Heart right ventricle (tissue), 16 donors: ENCODE measurements around the gene C2CD3. TPM values are rescaled to one million over a fixed set of nuclear protein-coding genes. Genes with fewer than 3 reads are reported as not detected.

Source experiments
- ATAC-seq, 8 donors: fragments of 200-7000 bp; cut with Tn5 transposase; one replicate each; pipeline ENCODE4 v1.9.1; 2020; ENCODE audit warnings: mild to moderate bottlenecking in 8 of 8, moderate library complexity in 8 of 8, moderate number of reproducible peaks in 1 of 8
- DNase-seq, 2 donors: peaks; one replicate each; pipeline ENCODE4 v3.0.0-alpha.2; 2020
- H3K27ac ChIP-seq, 10 donors: fragments of 200-600 bp; sonication (generic) in 2 of 10; one replicate each; pipeline versions ENCODE4 v1.5.0 to v1.8.0; 2020 to 2022; ENCODE audit warnings: mild to moderate bottlenecking in 3 of 10
- H3K27me3 ChIP-seq, 7 donors: fragments of 200-600 bp; one replicate each; pipeline ENCODE4 v1.8.0; 2021 to 2022; ENCODE audit warnings: mild to moderate bottlenecking in 2 of 7
- H3K36me3 ChIP-seq, 9 donors: fragments of 200-600 bp; sonication (generic) in 1 of 9; one replicate each; pipeline versions ENCODE4 v1.5.0 to v1.8.0; 2020 to 2022; ENCODE audit warnings: mild to moderate bottlenecking in 2 of 9
- H3K4me1 ChIP-seq, 9 donors: fragments of 200-600 bp; sonication (generic) in 1 of 9; one replicate each; pipeline versions ENCODE4 v1.5.0 to v1.8.0; 2020 to 2022; ENCODE audit warnings: mild to moderate bottlenecking in 4 of 9
- H3K4me3 ChIP-seq, 10 donors: fragments of 200-600 bp; sonication (generic) in 2 of 10; one replicate each; pipeline versions ENCODE4 v1.5.0 to v1.8.0; 2020 to 2022; ENCODE audit warnings: mild to moderate bottlenecking in 7 of 10, moderate library complexity in 2 of 10
- H3K9me3 ChIP-seq, 11 donors: fragments of 200-600 bp in 10 of 11; sonication (generic) in 2 of 11; one replicate each; pipeline versions ENCODE4 v1.5.0 to v1.8.0; 2013 to 2022; ENCODE audit warnings: mild to moderate bottlenecking in 2 of 11, control low read depth in 1 of 11, moderate library complexity in 1 of 11
- WGBS, 2 donors: extraction: QIAGEN DNeasy Blood & Tissue Kit; methylation state at CpG; one replicate each; pipeline ENCODE4 v1.1.7; 2013; ENCODE audit warnings: inconsistent platforms in 1 of 2; 5-methylcytosine and 5-hydroxymethylcytosine counted together
- intact Hi-C, 10 donors: fragments of 100-400 bp; cut with DNase I; formaldehyde crosslinking; loops; one replicate each; pipeline versions ENCODE4 v1.11.1 to v1.14.2; 2022
- polyA plus RNA-seq, 2 donors: library from polyadenylated mRNA; stranded (reverse); fragments of 200-250 nt; gene quantifications; one replicate each; pipeline ENCODE4 v1.2.3, GENCODE V29; 2013
- total RNA-seq, 10 donors: library from RNA; stranded (reverse); fragmentation: NEBNext Ultra II Directional in 3 of 10; extraction: Animal tissue kit (Norgen Biotek cat#: 25700) in 3 of 10; gene quantifications; one replicate each; pipeline versions ENCODE4 v1.2.1 to v1.2.4, GENCODE V29; 2021 to 2023
- TF ChIP-seq, protein P1 (sequence below), 9 donors: fragments of 200-600 bp; sonication (generic) in 2 of 9; IDR thresholded peaks; one replicate each; pipeline versions ENCODE4 v1.5.0 to v1.8.0; 2021 to 2022; ENCODE audit warnings: antibody characterized with exemption in 9 of 9, mild to moderate bottlenecking in 5 of 9, moderate library complexity in 1 of 9
- donor health status: Arrhythmogenic right ventricular cardiomyopathy.
- donor health status: ischemic (EF 13 %, LVEDD 7.1; RV severe dilation, severe dysfunction).
- donor health status: healthy with polysubstance abuse.
- donor health status: DM: no; HTN: yes; CAD: no.
- donor health status: DM: no; HTN: no; CAD: no.
- donor health status: ischemic (EF 25% LVEDD 6.9; RV normal size, moderate dysfunction).
- donor health status: ischemic (EF 25% LVEDD 5.7; RV mildly dilated, moderate dysfunction).
- donor health status: healthy.
- donor health status: DM: yes; HTN: yes; CAD: no.
- donor health status: Ischemic cardiomyopathy.
- donor health status: ischemic (EF 35%, LVEDD 5.7; RV mildly dilated, moderate dysfunction).
- donor health status: nonischemic (EF 11% LVEDD 7.7; RV severe dilation, severe dysfunction).
- donor health status: DM: yes; HTN: yes; CAD: no.
- donor health status: PGD.
- donor health status: ischemic (EF 29% LVEDD 5.4; RV normal size, mild dysfunction).
- donor health status: nonischemic (EF 23%, LVEDD 6.1; RV moderate dilation, normal function).

The C2CD3 gene
- total and polyA plus RNA-seq, 12 donors = 7.8 to 14.8 (median 11.9) TPM

DNA sequence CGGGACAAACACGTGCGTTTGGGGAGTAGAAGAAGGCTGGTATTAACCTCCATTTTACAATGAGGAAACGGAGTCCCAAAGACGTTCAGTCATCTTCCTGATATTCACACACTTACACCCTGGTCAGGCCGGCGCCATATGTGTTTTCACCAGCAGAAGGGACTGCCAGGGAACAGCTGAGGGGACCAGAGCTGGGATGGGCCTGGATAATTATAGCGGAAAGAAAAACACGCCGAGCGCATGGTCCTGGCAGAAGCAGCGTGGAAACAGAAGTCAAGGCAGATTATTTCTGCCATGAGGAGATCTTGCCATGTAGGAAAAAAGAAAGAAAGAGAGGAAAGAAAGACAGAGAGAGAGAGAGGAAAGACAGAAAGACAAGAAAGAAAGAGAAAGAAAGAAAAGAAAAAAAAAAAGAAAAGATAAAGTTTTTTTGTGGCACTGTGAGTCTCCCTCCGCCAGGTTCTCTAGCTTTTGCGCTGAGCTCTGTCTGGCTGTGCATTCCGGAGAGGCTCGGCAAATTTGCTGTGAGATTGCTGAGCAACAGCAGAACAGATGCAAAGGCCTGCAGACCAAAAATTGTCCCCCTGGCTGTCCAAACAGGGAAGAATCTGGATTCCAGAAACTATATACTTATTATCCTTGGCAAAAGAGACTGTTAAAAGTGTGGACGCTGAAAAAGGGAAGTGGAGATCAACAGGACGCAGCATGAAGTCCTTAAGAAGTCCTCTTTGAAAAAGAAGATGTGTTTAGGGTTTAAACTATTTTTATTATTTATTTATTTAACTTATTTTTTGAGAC, 186.9 kb downstream of the C2CD3 start:
- Histone ChIP-seq H3K9me3 (no peaks in the 10 kb centered on the region), H3K4me1 (peaks cover 0 to 44% (median 15%) of the 10 kb centered on the region in 9 donors), H3K36me3 (peaks cover 0 to 21% (median 0%) of the 10 kb centered on the region in 9 donors), H3K27ac (peak overlapping the region; percentile 55 to 94 (median 81)), H3K27me3 (no peaks in the 10 kb centered on the region), H3K4me3 (peak overlapping the region in 9 of 10 donors; percentile 42 to 88 (median 65))
- DNase-seq = no peak
- TF ChIP-seq, protein P1, sequence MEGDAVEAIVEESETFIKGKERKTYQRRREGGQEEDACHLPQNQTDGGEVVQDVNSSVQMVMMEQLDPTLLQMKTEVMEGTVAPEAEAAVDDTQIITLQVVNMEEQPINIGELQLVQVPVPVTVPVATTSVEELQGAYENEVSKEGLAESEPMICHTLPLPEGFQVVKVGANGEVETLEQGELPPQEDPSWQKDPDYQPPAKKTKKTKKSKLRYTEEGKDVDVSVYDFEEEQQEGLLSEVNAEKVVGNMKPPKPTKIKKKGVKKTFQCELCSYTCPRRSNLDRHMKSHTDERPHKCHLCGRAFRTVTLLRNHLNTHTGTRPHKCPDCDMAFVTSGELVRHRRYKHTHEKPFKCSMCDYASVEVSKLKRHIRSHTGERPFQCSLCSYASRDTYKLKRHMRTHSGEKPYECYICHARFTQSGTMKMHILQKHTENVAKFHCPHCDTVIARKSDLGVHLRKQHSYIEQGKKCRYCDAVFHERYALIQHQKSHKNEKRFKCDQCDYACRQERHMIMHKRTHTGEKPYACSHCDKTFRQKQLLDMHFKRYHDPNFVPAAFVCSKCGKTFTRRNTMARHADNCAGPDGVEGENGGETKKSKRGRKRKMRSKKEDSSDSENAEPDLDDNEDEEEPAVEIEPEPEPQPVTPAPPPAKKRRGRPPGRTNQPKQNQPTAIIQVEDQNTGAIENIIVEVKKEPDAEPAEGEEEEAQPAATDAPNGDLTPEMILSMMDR (IDR thresholded peaks at IDR 0.05) = no peak
- intact Hi-C loops = loop anchor here in 4 of 10 donors (1.0 to 10.0 kb wide), 5 partner anchors 19 to 191 kb away; partner anchors contain the start of genes C2CD3 (in 1 of the 4) and PPME1 (in 1 of the 4)
- WGBS, 2 donors = 43% methylated on average over 18 of the region's 18 CpGs
- peak in 5 of 8 donors; percentile 0 to 23 (median 5) for ATAC-seq

GRCh38 chr11:73982990-73983740, 187.6 kb downstream of the C2CD3 start:
- Histone ChIP-seq H3K27me3 (no peaks in the 10 kb centered on the region), H3K27ac (peak overlapping the region; percentile 55 to 94 (median 81)), H3K36me3 (peaks cover 0 to 28% (median 0%) of the 10 kb centered on the region in 9 donors), H3K9me3 (no peaks in the 10 kb centered on the region), H3K4me3 (peak overlapping the region; percentile 26 to 88 (median 64)), H3K4me1 (peaks cover 0 to 52% (median 15%) of the 10 kb centered on the region in 9 donors)
- WGBS, 2 donors = 0 to 1% methylated on average over 51 to 56 of the region's 56 CpGs
- TF ChIP-seq, protein P1 (IDR thresholded peaks at IDR 0.05) = no peak
- DNase-seq (peak; percentile 93), ATAC-seq (peak; percentile 92 to 97 (median 96))
- intact Hi-C loops = loop anchor here in 4 of 10 donors (1.0 to 10.0 kb wide), 5 partner anchors 18 to 192 kb away; partner anchors contain the start of genes C2CD3 (in 1 of the 4) and PPME1 (in 1 of the 4)

DNA sequence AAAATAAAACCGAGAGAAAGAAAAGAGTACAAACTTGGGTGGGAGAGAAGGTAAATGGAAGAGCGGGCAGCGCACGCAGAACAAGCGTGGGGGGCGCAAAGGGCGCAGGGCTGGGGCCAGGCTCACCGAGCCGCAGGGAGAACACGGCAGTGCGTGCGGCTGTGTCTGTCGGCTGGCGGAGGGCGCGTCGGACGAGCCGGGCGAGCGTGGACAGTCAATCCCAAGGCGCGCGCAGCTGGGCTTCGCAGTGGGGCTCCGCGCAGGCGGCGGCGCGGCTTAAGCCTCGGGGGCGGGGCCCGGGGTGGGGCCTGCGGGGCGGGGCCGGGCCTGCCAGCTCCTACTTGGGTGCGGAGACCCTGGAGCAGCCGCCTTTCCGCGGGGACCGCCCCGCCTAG, 188.2 kb downstream of the C2CD3 start, which contains the start of gene UCP2:
TSS of gene UCP2 (minus strand) at position 249 of the 395 bp plus-strand sequence. CDS start 4,465 bp downstream, outside the sequence.
- Histone ChIP-seq H3K4me1 (peaks cover 0 to 57% (median 15%) of the 10 kb centered on the region in 9 donors), H3K4me3 (peak within 1 kb of the TSS; percentile 26 to 88 (median 64)), H3K27me3 (no peaks in the 10 kb centered on the region), H3K27ac (peak within 1 kb of the TSS; percentile 55 to 94 (median 81)), H3K36me3 (peaks cover 0 to 34% (median 0%) of the 10 kb centered on the region in 9 donors), H3K9me3 (no peaks in the 10 kb centered on the region)
- ATAC-seq = peak; percentile 86 to 94 (median 89)
- DNase-seq = peak; percentile 75 to 89
- TF ChIP-seq, protein P1 (IDR thresholded peaks at IDR 0.05) = no peak
- WGBS, 2 donors = 1 to 2% methylated on average over 30 to 43 of the region's 43 CpGs
- intact Hi-C loops = loop anchor here in 3 of 10 donors (2.0 to 10.0 kb wide), 4 partner anchors 18 to 192 kb away; partner anchors contain the start of genes C2CD3 (in 1 of the 3) and PPME1 (in 1 of the 3)
